ENCODE measurements around the gene KCNH4. TPM values are rescaled to one million over a fixed set of nuclear protein-coding genes. Genes with fewer than 3 reads are reported as not detected.

The KCNH4 gene
- total RNA-seq, 1 donor from 2014 or later = not detected

GRCh38 chr17:42185621-42185930, 4.6 kb upstream of the KCNH4 start:
- DNase-seq (ENCODE audit: low read depth) = no peak
- Histone ChIP-seq H3K4me3 (ENCODE audit: low read depth, low read length) (no peak overlapping the region), H3K27me3 (ENCODE audit: control insufficient read depth, insufficient read depth, low read length) (peaks cover 17% of the 10 kb centered on the region), H3K36me3 (ENCODE audit: control insufficient read depth, insufficient read depth, low read length) (no peaks in the 10 kb centered on the region)
- no peak for TF ChIP-seq CTCF (IDR thresholded peaks at IDR 0.05; ENCODE audit: insufficient read depth, low read length, poor library complexity, severe bottlenecking)

- Histone ChIP-seq H3K36me3 (ENCODE audit: control insufficient read depth, insufficient read depth, low read length) (no peaks in the 10 kb centered on the region), H3K27me3 (ENCODE audit: control insufficient read depth, insufficient read depth, low read length) (peaks cover 23% of the 10 kb centered on the region), H3K4me3 (ENCODE audit: low read depth, low read length) (peak within 1 kb of the TSS; percentile 10)
- TF ChIP-seq CTCF (IDR thresholded peaks at IDR 0.05; ENCODE audit: insufficient read depth, low read length, poor library complexity, severe bottlenecking) = no peak
- DNase-seq (ENCODE audit: low read depth) = no peak
Observed at GRCh38 chr17:42184713-42185620, 4.0 kb upstream of the KCNH4 start, which contains the start of gene HCRT. Gene HCRT, minus strand, starts transcription at chr17:42185452. Its CDS starts 87 bp downstream, at chr17:42185365.

GRCh38 chr17:42183741-42184711, 3.1 kb upstream of the KCNH4 start:
- DNase-seq (ENCODE audit: low read depth) = peak; percentile 12
- TF ChIP-seq CTCF (IDR thresholded peaks at IDR 0.05; ENCODE audit: insufficient read depth, low read length, poor library complexity, severe bottlenecking) = peak; percentile 56
- peaks cover 33% of the 10 kb centered on the region for H3K27me3 ChIP-seq (ENCODE audit: control insufficient read depth, insufficient read depth, low read length)
- no peaks in the 10 kb centered on the region for H3K36me3 ChIP-seq (ENCODE audit: control insufficient read depth, insufficient read depth, low read length)
- H3K4me3 ChIP-seq (ENCODE audit: low read depth, low read length) = peak overlapping the region; percentile 32

- Histone ChIP-seq H3K27me3 (ENCODE audit: control insufficient read depth, insufficient read depth, low read length) (peaks cover 38% of the 10 kb centered on the region), H3K4me3 (ENCODE audit: low read depth, low read length) (peak overlapping the region; percentile 32), H3K36me3 (ENCODE audit: control insufficient read depth, insufficient read depth, low read length) (no peaks in the 10 kb centered on the region)
- DNase-seq (ENCODE audit: low read depth) = no peak
- TF ChIP-seq CTCF (IDR thresholded peaks at IDR 0.05; ENCODE audit: insufficient read depth, low read length, poor library complexity, severe bottlenecking) = no peak
Observed at GRCh38 chr17:42182927-42183734, 2.2 kb upstream of the KCNH4 start.

- H3K36me3 ChIP-seq (ENCODE audit: control insufficient read depth, insufficient read depth, low read length) = no peaks in the 10 kb centered on the region
- H3K27me3 ChIP-seq (ENCODE audit: control insufficient read depth, insufficient read depth, low read length) = peaks cover 38% of the 10 kb centered on the region
- no peak overlapping the region for H3K4me3 ChIP-seq (ENCODE audit: low read depth, low read length)
- no peak for TF ChIP-seq CTCF (IDR thresholded peaks at IDR 0.05; ENCODE audit: insufficient read depth, low read length, poor library complexity, severe bottlenecking)
- DNase-seq (ENCODE audit: low read depth) = no peak
Observed at GRCh38 chr17:42181851-42182207, 887 bp upstream of the KCNH4 start.

Measured in kidney epithelial cell (primary cell).